KOPT-K1 (cell line): ENCODE data around the gene AHCY.
"Not testable (repeated sequence)": the region's sequence is repeated elsewhere in the genome, so short reads cannot be mapped to it uniquely, and the experiment has no call there.

ENCODE experiments used
- H3K27ac ChIP-seq: fragments of 200-600 bp; sonication (generic); 2 replicates; pipeline ENCODE4 v1.5.1; 2016; ENCODE audit warnings: antibody characterized with exemption, mild to moderate bottlenecking, low read depth, low read length; ENCODE audit not compliant: poor library complexity, severe bottlenecking
- H3K36me3 ChIP-seq: fragments of 200-600 bp; sonication (generic); 2 replicates; pipeline ENCODE4 v1.5.1; 2017; ENCODE audit warnings: antibody characterized with exemption, mild to moderate bottlenecking, low read length, moderate library complexity; ENCODE audit not compliant: insufficient read depth
- H3K9me3 ChIP-seq: fragments of 200-600 bp; sonication (generic); 2 replicates; pipeline ENCODE4 v1.5.1; 2017; ENCODE audit warnings: antibody characterized with exemption, low read length, mild to moderate bottlenecking; ENCODE audit not compliant: insufficient read depth, poor library complexity, severe bottlenecking

Gene AHCY

DNA sequence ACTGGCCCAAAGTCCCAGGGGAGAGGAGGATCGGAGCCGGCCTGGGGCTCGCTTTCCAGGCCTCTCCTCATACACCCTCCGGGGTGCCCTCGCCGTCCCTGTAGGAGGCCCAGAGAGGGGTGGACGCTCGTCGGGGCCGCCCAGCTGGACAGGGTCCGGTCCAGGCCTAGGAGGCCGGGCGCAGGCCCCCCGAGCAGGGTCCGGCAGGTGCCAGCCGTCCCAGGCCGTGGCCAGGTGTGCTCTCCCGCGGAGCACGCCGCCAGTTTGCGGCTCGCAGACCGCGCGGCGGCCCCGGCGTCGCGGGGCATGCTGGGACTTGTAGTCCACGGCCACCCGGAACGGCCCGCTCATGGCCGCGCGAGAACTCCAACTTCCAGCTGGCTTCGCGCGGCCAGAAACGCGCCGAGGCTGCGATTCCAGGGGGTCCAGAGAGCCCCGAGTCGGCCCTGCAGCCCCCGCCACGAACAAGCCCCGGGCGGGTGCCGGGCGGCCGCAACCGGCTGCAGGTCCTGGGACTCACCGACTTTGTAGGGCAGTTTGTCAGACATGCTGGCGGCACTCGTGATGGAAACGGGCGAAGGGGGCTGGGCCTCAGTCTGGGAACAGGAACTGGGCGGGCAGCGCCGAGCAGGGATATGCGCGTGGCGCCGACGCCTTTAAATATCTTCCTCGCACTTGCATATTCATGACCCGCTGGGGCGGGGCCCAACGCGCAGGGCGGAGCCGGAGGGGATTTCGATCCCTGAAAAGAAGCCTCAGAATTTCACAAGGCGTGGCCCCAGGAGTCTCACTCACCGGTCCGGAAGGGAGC, at the start of gene AHCY:
TSS of gene AHCY (minus strand) at position 633 of the 811 bp plus-strand sequence. CDS start at position 548, 85 bp downstream.
- H3K9me3 ChIP-seq = no peaks in the 10 kb centered on the region
- peaks cover 22% of the 10 kb centered on the region for H3K36me3 ChIP-seq
- peak within 1 kb of the TSS; percentile 92 for H3K27ac ChIP-seq

DNA sequence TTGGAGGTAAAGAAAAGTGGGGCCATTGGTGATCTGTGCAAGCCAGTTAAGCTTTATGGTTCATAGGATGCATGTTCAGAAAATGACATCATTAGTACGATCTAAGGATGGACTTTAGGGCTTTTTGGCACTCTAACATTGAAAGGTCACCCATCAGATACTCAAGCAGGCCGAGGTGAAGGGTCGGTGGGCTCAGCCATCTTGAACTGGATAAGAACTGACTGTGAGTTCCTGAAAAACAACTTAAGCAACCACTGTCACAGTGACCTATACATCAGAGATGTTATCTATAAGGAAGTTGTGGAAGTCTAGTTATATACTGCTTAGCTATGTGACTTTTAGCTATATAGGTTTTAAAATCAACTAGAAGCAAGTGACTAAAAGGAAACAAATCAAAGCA, 46.9 kb upstream of the AHCY start:
- Histone ChIP-seq H3K27ac (no peak overlapping the region), H3K36me3 (no peaks in the 10 kb centered on the region), H3K9me3 (no peaks in the 10 kb centered on the region)

DNA sequence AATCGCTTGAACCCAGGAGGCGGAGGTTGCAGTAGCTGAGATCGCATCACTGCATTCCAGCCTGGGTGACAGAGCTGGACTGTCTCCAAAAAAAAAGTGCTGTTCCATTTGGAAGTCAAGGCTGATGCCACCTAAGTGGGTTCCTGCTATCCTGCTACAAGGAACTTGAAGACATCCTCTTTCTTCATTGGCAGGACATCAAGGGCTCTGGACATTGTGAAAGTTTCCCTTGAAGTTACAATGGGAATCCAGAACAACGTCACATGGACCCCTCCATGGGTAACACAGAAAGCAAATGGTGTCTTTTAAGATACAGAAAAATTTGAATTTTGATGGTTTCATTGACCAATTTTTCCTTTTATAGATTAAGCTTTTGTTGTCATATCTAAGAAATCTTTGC, 44.4 kb upstream of the AHCY start:
- H3K36me3 ChIP-seq = no peaks in the 10 kb centered on the region
- H3K27ac ChIP-seq = no peak overlapping the region
- H3K9me3 ChIP-seq = no peaks in the 10 kb centered on the region

DNA sequence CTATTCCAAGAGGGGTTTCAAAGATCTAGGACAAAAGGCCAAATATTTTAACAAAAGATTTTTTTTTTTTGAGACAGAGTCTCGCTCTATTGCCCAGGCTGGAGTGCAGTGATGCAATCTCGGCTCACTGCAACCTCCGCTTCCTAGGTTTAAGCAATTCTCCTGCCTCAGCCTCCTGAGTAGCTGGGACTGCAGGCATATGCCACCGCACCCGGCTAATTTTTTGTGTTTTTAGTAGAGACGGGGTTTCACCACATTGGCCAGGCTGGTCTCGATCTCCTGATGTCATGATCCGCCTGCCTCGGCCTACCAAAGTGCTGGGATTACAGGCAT, 43.3 kb upstream of the AHCY start:
- H3K9me3 ChIP-seq, H3K36me3 ChIP-seq, H3K27ac ChIP-seq: not testable (repeated sequence)

DNA sequence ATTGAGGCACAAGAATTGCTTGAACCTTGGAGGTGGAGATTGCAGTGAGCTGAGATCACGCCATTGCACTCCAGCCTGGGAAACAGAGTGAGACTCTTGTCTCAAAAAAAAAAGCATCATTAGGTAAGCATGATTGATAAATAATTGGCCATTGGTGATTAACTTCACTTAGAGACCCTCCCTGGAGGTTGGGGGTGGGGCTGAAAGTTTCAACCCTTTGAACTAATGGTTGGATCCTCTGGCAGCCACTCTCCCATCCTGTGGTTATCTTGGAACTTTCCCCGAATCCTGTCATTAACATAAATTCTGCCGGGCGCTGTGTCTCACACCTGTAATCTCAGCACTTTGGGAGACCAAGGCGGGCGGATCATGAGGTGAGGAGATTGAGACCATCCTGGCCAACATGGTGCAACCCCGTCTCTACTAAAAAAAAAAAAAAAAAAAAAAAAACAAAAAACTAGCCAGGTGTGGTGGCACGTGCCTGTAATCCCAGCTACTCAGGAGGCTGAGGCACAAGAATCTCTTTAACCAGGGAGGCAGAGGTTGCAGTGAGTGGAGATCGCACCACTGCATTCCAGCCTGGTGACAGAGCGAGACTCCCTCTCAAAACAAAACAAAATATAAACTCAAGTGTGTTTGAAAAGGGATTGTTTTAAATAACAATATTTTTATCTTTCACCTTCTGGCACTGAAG, 42.8 kb upstream of the AHCY start:
- not testable (repeated sequence) for H3K9me3 ChIP-seq, H3K27ac ChIP-seq, H3K36me3 ChIP-seq

DNA sequence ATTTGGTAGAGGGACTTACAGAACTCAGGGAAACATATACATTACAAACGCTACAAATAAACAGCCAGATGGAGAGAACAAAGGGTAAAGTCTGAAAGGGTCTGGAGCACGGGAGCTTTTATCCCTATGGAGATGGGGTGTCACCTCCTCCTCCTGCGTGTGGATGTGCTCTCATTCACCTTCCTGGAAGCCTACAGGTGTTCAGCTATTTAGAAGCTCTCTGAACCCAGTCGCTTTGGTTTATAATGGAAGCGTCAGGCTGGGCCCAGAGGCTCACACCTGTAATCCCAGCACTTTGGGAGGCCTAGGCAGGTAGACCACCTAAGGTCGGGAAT, 42.2 kb upstream of the AHCY start:
- Histone ChIP-seq H3K9me3 (no peaks in the 10 kb centered on the region), H3K27ac (no peak overlapping the region), H3K36me3 (no peaks in the 10 kb centered on the region)

DNA sequence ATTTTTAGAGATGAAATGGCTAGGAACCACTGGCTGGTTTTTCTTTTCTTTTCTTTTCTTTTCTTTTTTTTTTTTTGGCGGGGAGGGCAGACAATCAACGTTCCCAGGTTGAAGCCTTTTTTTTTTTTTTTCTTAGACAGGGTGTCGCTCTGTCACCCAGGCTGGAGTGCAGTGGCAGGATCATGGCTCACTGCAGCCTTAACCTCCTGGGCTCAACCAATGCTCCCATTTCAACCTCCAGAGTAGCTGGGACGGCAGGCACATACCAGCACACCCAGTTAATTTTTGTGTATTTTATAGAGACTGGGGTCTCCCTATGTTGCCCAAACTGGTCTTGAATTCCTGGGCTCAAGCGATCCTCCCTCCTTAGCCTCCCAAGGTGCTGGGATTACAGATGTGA, 41.1 kb upstream of the AHCY start:
- Histone ChIP-seq H3K27ac (no peak overlapping the region), H3K9me3 (no peaks in the 10 kb centered on the region), H3K36me3 (no peaks in the 10 kb centered on the region)

DNA sequence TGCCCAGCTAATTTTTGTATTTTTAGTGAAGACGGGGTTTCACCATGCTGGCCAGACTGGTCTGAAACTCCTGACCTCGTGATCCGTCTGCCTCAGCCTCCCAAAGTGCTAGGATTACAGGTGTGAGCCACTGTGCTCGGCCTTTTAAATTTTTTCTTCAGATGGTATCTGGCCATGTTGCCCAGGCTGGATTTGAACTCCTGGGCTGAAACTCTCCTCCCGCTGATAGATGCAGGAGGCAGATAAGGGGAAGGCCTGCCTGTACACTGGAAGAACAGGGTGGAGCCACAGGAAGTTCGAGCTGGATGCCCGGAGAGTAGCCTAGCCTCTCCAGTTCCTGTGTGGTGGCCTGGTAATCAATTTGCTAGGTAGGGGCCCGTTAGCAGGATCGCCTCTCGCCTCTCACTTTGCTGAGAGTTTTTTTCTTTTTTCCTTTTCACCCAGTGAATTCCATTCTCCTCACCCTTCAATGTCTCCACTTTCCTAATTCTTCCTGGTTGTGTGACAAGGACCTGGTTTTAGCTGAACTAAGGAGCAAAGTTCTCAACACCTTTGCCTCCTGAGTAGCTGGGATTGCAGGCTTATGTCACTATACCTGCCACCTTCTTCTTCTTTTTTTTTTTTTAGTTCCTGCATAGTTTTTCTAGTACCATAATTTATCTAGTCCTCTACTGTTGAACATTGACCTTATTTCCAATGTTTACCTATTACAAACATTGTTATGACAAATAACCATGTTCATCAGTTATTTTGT, 40.5 kb upstream of the AHCY start:
- Histone ChIP-seq H3K9me3 (no peaks in the 10 kb centered on the region), H3K27ac (no peak overlapping the region), H3K36me3 (no peaks in the 10 kb centered on the region)

DNA sequence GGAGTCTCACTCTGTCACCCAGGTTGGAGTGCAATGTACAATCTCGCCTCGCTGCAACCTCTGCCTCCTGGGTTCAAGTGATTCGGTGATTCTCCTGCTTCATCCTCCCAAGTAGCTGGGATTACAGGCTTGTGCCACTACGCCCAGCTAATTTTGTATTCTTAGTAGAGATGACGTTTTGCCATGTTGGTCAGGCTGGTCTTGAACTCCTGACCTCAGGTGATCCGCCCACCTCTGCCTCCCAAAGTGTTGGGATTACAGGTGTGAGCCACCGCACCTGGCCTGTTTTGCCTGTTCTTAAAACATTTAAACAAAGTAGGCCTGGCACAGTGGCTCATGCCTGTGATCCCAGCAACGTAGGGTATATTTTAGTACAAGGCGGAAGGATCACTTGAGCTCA, 38.0 kb upstream of the AHCY start:
- not testable (repeated sequence) for H3K36me3 ChIP-seq, H3K9me3 ChIP-seq, H3K27ac ChIP-seq

DNA sequence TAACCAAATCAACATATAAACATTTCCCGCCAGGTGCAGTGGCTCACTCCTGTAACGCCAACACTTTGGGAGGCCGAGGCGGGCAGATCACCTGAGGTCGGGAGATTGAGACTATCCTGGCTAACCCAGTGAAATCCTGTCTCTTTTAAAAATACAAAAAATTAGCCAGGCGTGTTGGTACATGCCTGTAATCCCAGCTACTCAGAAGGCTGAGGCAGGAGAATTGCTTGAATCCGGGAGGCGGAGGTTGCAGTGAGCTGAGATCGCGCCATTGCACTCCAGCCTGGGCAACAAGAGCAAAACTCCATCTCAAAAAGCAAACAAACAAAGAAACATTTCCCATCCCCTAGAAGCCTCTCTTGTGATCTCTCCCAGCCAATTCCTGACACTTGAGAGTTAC, 37.6 kb upstream of the AHCY start:
- H3K9me3 ChIP-seq, H3K27ac ChIP-seq, H3K36me3 ChIP-seq: not testable (repeated sequence)

DNA sequence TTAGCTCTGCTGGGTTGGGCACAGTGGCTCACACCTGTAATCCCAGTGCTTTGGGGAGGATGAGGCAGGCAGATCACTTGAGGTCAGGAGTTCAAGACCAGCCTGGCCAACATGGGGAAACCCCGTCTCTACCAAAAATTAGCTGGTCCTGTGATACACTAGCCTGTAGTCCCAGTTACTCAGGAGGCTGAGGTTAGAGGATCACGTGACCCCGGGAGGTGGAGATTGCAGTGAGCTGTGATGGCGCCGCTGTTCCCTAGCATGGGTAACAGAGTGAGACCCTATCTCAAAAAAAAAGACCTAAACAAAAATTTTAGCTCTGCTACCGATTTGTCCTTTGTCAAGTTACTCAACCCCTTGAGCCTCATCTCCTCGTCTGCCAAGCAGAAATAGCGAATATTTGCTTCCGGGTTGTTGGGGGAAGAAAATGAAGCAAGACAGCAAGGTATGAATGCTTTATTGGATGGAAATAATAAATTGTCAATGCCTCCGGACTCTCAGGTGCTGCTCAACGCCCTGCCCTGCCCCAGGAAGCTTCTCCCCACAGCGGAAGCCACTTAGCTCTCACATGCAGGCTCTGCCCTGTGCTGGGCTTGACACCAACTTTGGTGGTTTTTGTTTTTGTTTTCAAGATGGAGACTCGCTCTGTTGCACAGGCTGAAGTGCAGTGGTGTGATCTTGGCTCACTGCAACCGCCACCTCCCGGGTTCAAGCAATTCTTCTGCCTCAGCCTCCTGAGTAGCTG, 35.0 kb upstream of the AHCY start:
- Histone ChIP-seq H3K9me3 (no peaks in the 10 kb centered on the region), H3K36me3 (no peaks in the 10 kb centered on the region), H3K27ac (no peak overlapping the region)

DNA sequence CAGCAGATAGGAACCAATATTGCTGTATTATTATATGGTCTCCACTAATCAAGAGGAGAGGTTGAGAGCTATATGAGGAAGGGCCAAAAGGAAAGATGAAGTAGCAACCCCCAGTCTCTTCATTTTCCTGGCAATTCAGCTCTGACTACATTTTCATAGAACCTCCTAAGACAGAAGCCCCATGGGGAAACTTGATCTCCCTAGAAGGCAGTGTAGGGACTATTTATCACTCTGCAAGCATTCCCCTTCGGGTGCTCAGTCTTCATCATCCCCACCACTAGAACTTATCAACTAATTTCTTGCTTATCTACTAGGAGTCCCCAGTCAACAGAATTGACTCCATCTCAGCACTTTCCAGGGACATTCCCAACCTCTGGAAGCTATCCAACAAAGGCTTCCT, 34.4 kb upstream of the AHCY start:
- Histone ChIP-seq H3K36me3 (no peaks in the 10 kb centered on the region), H3K9me3 (no peaks in the 10 kb centered on the region), H3K27ac (no peak overlapping the region)

DNA sequence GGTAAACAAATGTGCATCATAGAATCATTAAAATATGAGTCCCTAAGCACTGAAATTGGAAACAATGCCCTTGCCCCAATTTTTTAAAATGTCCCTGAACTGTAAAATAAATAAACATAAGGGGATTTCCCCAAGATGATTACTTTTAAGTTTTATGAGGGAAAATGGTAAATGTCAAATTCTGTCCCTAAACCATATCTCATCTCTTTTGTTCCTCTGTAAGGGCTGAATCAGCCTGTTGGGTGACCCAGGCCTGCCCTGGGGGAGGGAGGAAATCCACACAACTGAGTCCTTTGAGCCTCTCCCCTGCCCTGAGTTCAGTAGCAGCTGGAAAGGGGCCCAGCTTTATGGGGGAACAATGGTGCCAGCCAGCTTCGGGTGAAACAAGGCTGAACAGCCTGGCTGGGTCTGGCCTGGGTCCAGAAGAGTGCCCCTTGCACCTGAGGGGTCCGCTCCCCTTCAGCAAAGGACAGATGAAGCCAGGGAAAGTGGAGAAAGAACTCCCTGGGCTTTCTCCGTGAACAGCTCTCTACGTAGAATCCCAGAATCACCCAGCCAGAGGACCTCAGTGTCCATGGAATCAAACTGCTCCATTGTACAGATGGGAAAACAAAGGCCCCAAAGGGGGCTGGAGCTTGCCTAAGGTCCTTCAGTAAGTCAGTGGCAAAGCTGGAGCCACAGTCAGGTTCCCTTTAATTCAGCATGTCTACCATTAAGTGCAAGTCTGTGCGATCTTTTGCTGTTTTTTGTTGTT, 31.7 kb upstream of the AHCY start:
- Histone ChIP-seq H3K36me3 (no peaks in the 10 kb centered on the region), H3K9me3 (no peaks in the 10 kb centered on the region), H3K27ac (no peak overlapping the region)

DNA sequence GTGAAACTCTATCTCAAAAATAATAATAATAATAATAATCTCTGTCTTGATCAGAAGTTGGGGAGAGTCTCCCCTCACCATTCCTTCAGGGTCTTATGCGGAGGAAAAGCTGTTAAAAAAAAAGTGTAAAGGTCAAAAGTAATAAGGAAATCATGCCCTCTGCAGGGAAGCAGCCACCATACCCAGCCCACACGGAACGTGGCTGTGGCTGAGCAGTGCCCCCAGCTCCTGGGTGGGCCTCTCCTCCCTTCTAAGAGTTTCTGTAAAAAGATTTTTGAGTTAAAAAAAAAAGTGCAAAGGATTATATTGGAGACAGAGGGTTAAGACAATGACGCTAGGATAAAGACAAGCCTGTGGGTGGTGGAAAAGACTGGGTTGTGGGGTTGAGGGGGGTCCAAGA, 30.6 kb upstream of the AHCY start:
- no peak overlapping the region for H3K27ac ChIP-seq
- H3K9me3 ChIP-seq = no peaks in the 10 kb centered on the region
- H3K36me3 ChIP-seq = no peaks in the 10 kb centered on the region
